PC-3 (cell line): Measurements from ENCODE around the gene PLEKHG4. TPM values are rescaled to one million over a fixed set of nuclear protein-coding genes. Genes with fewer than 3 reads are reported as not detected.

Source experiments
- ATAC-seq: fragments of 200-7000 bp; cut with Tn5 transposase; 2 replicates; pipeline ENCODE4 v1.9.1; 2020; ENCODE audit warnings: mild to moderate bottlenecking, moderate library complexity
- BruUV-seq: library from RNA; stranded (reverse); fragments of 400-500 nt; replicated peaks from 2 replicates; lab custom pipeline; 2021; lab: Mats Ljungman, UMichigan
- CTCF ChIA-PET: fragments of 300-600 bp; sonication (Branson Sonifier 250); formaldehyde crosslinking; loops from one replicate; lab custom pipeline; 2022; ENCODE audit warnings: antibody characterized with exemption; lab: Charles Lee
- POLR2A ChIA-PET: fragments of 300-600 bp; sonication (Branson Sonifier 250); formaldehyde crosslinking; loops from one replicate; lab custom pipeline; 2022; ENCODE audit warnings: antibody characterized with exemption; ENCODE audit not compliant: unreplicated experiment; lab: Charles Lee
- DNase-seq: peaks from one replicate; pipeline ENCODE4 v3.0.0-alpha.2; 2015
- H2AFZ ChIP-seq: fragments of 300-600 bp; sonication (generic); 2 replicates; pipeline ENCODE4 v1.6.0; 2016; ENCODE audit warnings: antibody characterized with exemption, low read length
- H3F3A ChIP-seq: fragments of 300-600 bp; sonication (generic); one replicate; pipeline ENCODE4 v1.6.0; 2017; ENCODE audit warnings: antibody characterized with exemption, low read length, control low read depth, mild to moderate bottlenecking; ENCODE audit not compliant: unreplicated experiment
- H3K27ac ChIP-seq: fragments of 300-600 bp; sonication (generic); 2 replicates; pipeline ENCODE4 v1.5.1; 2016; ENCODE audit warnings: mild to moderate bottlenecking, low read length
- H3K27me3 ChIP-seq: fragments of 300-600 bp; sonication (generic); 2 replicates; pipeline ENCODE4 v1.6.1; 2016; ENCODE audit warnings: low read length, mixed read lengths
- H3K36me3 ChIP-seq: fragments of 300-600 bp; sonication (generic); 2 replicates; pipeline ENCODE4 v1.6.1; 2016; ENCODE audit warnings: low read depth, mixed run types, low read length, mixed read lengths
- H3K4me1 ChIP-seq: fragments of 300-600 bp; sonication (generic); 2 replicates; pipeline ENCODE4 v1.5.1; 2016; ENCODE audit warnings: low read length; ENCODE audit not compliant: insufficient read depth
- H3K4me2 ChIP-seq: fragments of 300-600 bp; sonication (generic); 2 replicates; pipeline ENCODE4 v1.6.0; 2016; ENCODE audit warnings: low read length
- H3K4me3 ChIP-seq: fragments of 300-600 bp; sonication (generic); 2 replicates; pipeline ENCODE4 v1.5.1; 2016; ENCODE audit warnings: mild to moderate bottlenecking, low read length, mixed read lengths
- H3K79me2 ChIP-seq: fragments of 300-600 bp; sonication (generic); 2 replicates; pipeline ENCODE4 v1.6.1; 2017; ENCODE audit warnings: low read length, mixed read lengths
- H3K9ac ChIP-seq: fragments of 300-600 bp; sonication (generic); 2 replicates; pipeline ENCODE4 v1.6.0; 2016; ENCODE audit warnings: mild to moderate bottlenecking, low read length
- H3K9me2 ChIP-seq: fragments of 300-600 bp; sonication (generic); replicated peaks from 2 replicates; pipeline ENCODE4 v1.6.1; 2016; ENCODE audit warnings: mixed run types, low read length, mixed read lengths
- H3K9me3 ChIP-seq: fragments of 300-600 bp; sonication (generic); 2 replicates; pipeline ENCODE4 v1.6.1; 2016; ENCODE audit warnings: low read length, mixed read lengths
- H4K20me1 ChIP-seq: fragments of 300-600 bp; sonication (generic); 2 replicates; pipeline ENCODE4 v1.6.1; 2016; ENCODE audit warnings: low read length, mixed read lengths
- CTCF ChIP-seq: fragments of 300-600 bp; sonication (generic); conservative IDR thresholded peaks from 2 replicates; pipeline ENCODE4 v1.5.1; 2017; ENCODE audit warnings: antibody characterized with exemption, low read depth, mild to moderate bottlenecking, low read length
- EZH2 ChIP-seq: fragments of 300-600 bp; sonication (generic); IDR thresholded peaks from one replicate; pipeline ENCODE4 v1.6.1; 2017; ENCODE audit warnings: antibody characterized with exemption, mild to moderate bottlenecking, low read length; ENCODE audit not compliant: unreplicated experiment
- EZH2phosphoT487 ChIP-seq: fragments of 300-600 bp; sonication (generic); IDR thresholded peaks from 2 replicates; pipeline ENCODE4 v1.6.1; 2018; ENCODE audit warnings: mild to moderate bottlenecking, antibody characterized with exemption, low read length, borderline replicate concordance
- intact Hi-C: fragments of 100-400 bp; cut with micrococcal nuclease; formaldehyde crosslinking; loops from 2 replicates; pipeline ENCODE4 v1.9.0; 2023
- total RNA-seq: library from RNA; depleted of rRNA; stranded (reverse); fragments of >200 nt; gene quantifications from 2 replicates; pipeline ENCODE4 v1.2.3, GENCODE V29; 2014

The PLEKHG4 gene
- total RNA-seq, 1 experiment from 2014 or later: 8.9 TPM

- Histone ChIP-seq H4K20me1 (no peaks in the 10 kb centered on the region), H3K79me2 (peaks cover 36% of the 10 kb centered on the region), H3K36me3 (peaks cover 20% of the 10 kb centered on the region), H3K4me3 (no peak overlapping the region), H3K4me1 (peaks cover 34% of the 10 kb centered on the region), H3K9me2 (no peaks in the 10 kb centered on the region), H2AFZ (no peak overlapping the region), H3K9ac (no peak overlapping the region), H3F3A (peaks cover 9% of the 10 kb centered on the region), H3K4me2 (no peak overlapping the region), H3K27me3 (no peaks in the 10 kb centered on the region), H3K9me3 (no peaks in the 10 kb centered on the region), H3K27ac (no peak overlapping the region)
- ATAC-seq (no peak), DNase-seq (no peak)
- ChIA-PET POLR2A (interaction anchor here (0.7 kb wide), 1 partner anchor 20 kb away, joined by 3 read pairs; no protein-coding TSS in a partner anchor), CTCF (interaction anchor here (0.5 kb wide), 1 partner anchor 1123 kb away, joined by 3 read pairs; no protein-coding TSS in a partner anchor)
- TF ChIP-seq CTCF: no peak
- TF ChIP-seq EZH2phosphoT487: no peak
- TF ChIP-seq EZH2: no peak
- intact Hi-C loops: no loop called here
- no TSS peak for BruUV-seq
These were observed 40.4 kb upstream of the PLEKHG4 start for GRCh38 chr16:67238806-67239470.

GRCh38 chr16:67240506-67240905, 38.8 kb upstream of the PLEKHG4 start:
- peaks cover 50% of the 10 kb centered on the region for H3K79me2 ChIP-seq
- ATAC-seq: no peak
- peaks cover 19% of the 10 kb centered on the region for H3K36me3 ChIP-seq

More at GRCh38 chr16:67240506-67240905, 38.8 kb upstream of the PLEKHG4 start:
- H3K9ac ChIP-seq: peak overlapping the region; percentile 34; the same call in 1 of the 2 replicates
- no peaks in the 10 kb centered on the region for H3K9me2 ChIP-seq
- CTCF ChIA-PET: no interaction called here
- TF ChIP-seq EZH2phosphoT487: no peak
- no peak for TF ChIP-seq CTCF
- TF ChIP-seq EZH2: no peak
- no TSS peak for BruUV-seq
- no peaks in the 10 kb centered on the region for H3K9me3 ChIP-seq
- H4K20me1 ChIP-seq: no peaks in the 10 kb centered on the region
- intact Hi-C loops: loop anchor here (10.0 kb wide), 1 partner anchor 46 kb away; the partner anchor contains the start of genes E2F4, ELMO3 and EXOC3L1
- no peak overlapping the region for H2AFZ ChIP-seq
- peak overlapping the region; percentile 54; the same call in 1 of the 2 replicates for H3K4me2 ChIP-seq
- peak overlapping the region; percentile 99 for H3K27ac ChIP-seq
- peak; percentile 19 for DNase-seq
- H3K27me3 ChIP-seq: no peaks in the 10 kb centered on the region
- POLR2A ChIA-PET: no interaction called here
- peaks cover 50% of the 10 kb centered on the region for H3K4me1 ChIP-seq
- peaks cover 15% of the 10 kb centered on the region for H3F3A ChIP-seq
- no peak overlapping the region for H3K4me3 ChIP-seq
